ENCODE results near the gene C12orf42.

The C12orf42 gene

GRCh38 chr12:103515341-103515740 is 19.6 kb upstream of the C12orf42 start:
- DNase-seq (ENCODE audit: low read depth) = no peak
- H3K4me3 ChIP-seq (ENCODE audit: control insufficient read depth, low read depth, low read length) = no peak overlapping the region
- no peak for TF ChIP-seq CTCF (IDR thresholded peaks at IDR 0.05; ENCODE audit: control insufficient read depth, insufficient read depth, low read depth, low read length, missing control alignments)

GRCh38 chr12:103513875-103514274 is 18.1 kb upstream of the C12orf42 start:
- no peak for TF ChIP-seq CTCF (IDR thresholded peaks at IDR 0.05; ENCODE audit: control insufficient read depth, insufficient read depth, low read depth, low read length, missing control alignments)
- DNase-seq (ENCODE audit: low read depth) = no peak
- H3K4me3 ChIP-seq (ENCODE audit: control insufficient read depth, low read depth, low read length) = no peak overlapping the region

GRCh38 chr12:103505371-103506236 is 9.8 kb upstream of the C12orf42 start:
- DNase-seq (ENCODE audit: low read depth) = no peak
- no peak for TF ChIP-seq CTCF (IDR thresholded peaks at IDR 0.05; ENCODE audit: control insufficient read depth, insufficient read depth, low read depth, low read length, missing control alignments)

GRCh38 chr12:103504606-103505005 is 8.8 kb upstream of the C12orf42 start:
- TF ChIP-seq CTCF (IDR thresholded peaks at IDR 0.05; ENCODE audit: control insufficient read depth, insufficient read depth, low read depth, low read length, missing control alignments) = no peak
- H3K4me3 ChIP-seq (ENCODE audit: control insufficient read depth, low read depth, low read length) = no peak overlapping the region
- no peak for DNase-seq (ENCODE audit: low read depth)

More at GRCh38 chr12:103505371-103506236, 9.8 kb upstream of the C12orf42 start:
- no peak overlapping the region for H3K4me3 ChIP-seq (ENCODE audit: control insufficient read depth, low read depth, low read length)

GRCh38 chr12:103503546-103504480 is 8.0 kb upstream of the C12orf42 start:
- no peak overlapping the region for H3K4me3 ChIP-seq (ENCODE audit: control insufficient read depth, low read depth, low read length)
- peak; percentile 11 for TF ChIP-seq CTCF (IDR thresholded peaks at IDR 0.05; ENCODE audit: control insufficient read depth, insufficient read depth, low read depth, low read length, missing control alignments)
- DNase-seq (ENCODE audit: low read depth) = no peak

- no peak overlapping the region for H3K4me3 ChIP-seq (ENCODE audit: control insufficient read depth, low read depth, low read length)
- TF ChIP-seq CTCF (IDR thresholded peaks at IDR 0.05; ENCODE audit: control insufficient read depth, insufficient read depth, low read depth, low read length, missing control alignments) = no peak
- no peak for DNase-seq (ENCODE audit: low read depth)
Observed at GRCh38 chr12:103501447-103501846, 5.7 kb upstream of the C12orf42 start.
